Natural killer cell (primary cell): ENCODE data around the gene TMEM125. TPM values are rescaled to one million over a fixed set of nuclear protein-coding genes. Genes with fewer than 3 reads are reported as not detected.

Experiments
- ATAC-seq, 3 donors: fragments of 150-1000 bp in 2 of 3; fragments of 200-7000 bp in 1 of 3; cut with Tn5 transposase; 1 replicate in 1 of 3; 2 replicates in 2 of 3; pipeline ENCODE4 v1.10.0; 2021; ENCODE audit warnings: mild to moderate bottlenecking in 2 of 3, moderate library complexity in 2 of 3
- DNase-seq, 2 donors: peaks; one replicate each; pipeline versions ENCODE4 v3.0.0 to v3.0.0-alpha.2; 2013 to 2021; ENCODE audit warnings: mixed read lengths in 1 of 2
- H3K27ac ChIP-seq: one replicate; pipeline ENCODE4 v1.5.1; 2013; ENCODE audit warnings: mild to moderate bottlenecking, low read length
- H3K27me3 ChIP-seq: one replicate; pipeline ENCODE4 v1.6.1; 2013; ENCODE audit warnings: low read length; ENCODE audit not compliant: control insufficient read depth, insufficient read depth
- H3K36me3 ChIP-seq: one replicate; pipeline ENCODE4 v1.6.1; 2013; ENCODE audit warnings: low read length; ENCODE audit not compliant: control insufficient read depth, insufficient read depth
- H3K4me1 ChIP-seq: one replicate; pipeline ENCODE4 v1.6.1; 2013; ENCODE audit warnings: low read length; ENCODE audit not compliant: control insufficient read depth, insufficient read depth
- H3K4me3 ChIP-seq: one replicate; pipeline ENCODE4 v1.5.1; 2013; ENCODE audit warnings: low read length
- H3K9me3 ChIP-seq: one replicate; pipeline ENCODE4 v1.6.1; 2013; ENCODE audit warnings: low read length; ENCODE audit not compliant: control insufficient read depth, insufficient read depth
- H3K27ac Mint-ChIP-seq, 2 donors: one replicate each; pipeline ENCODE4 v1.8.0; 2022; ENCODE audit warnings: mild to moderate bottlenecking in 2 of 2, mixed read lengths in 2 of 2, moderate library complexity in 1 of 2
- H3K27me3 Mint-ChIP-seq, 2 donors: one replicate each; pipeline ENCODE4 v1.8.0; 2022; ENCODE audit warnings: low read depth in 2 of 2, mixed read lengths in 2 of 2
- H3K36me3 Mint-ChIP-seq: one replicate; pipeline ENCODE4 v1.8.0; 2022; ENCODE audit warnings: mixed read lengths
- H3K4me1 Mint-ChIP-seq, 2 donors: one replicate each; pipeline ENCODE4 v1.8.0; 2022; ENCODE audit warnings: mixed read lengths in 2 of 2
- H3K4me3 Mint-ChIP-seq: one replicate; pipeline ENCODE4 v1.8.0; 2022; ENCODE audit warnings: mild to moderate bottlenecking, moderate library complexity, mixed read lengths
- H3K9me3 Mint-ChIP-seq, 2 donors: one replicate each; pipeline ENCODE4 v1.8.0; 2022; ENCODE audit warnings: mixed read lengths in 2 of 2
- WGBS: methylation state at CpG from one replicate; pipeline ENCODE4 v1.1.7; 2013; ENCODE audit warnings: missing lambda C conversion rate; ENCODE audit not compliant: insufficient coverage; 5-methylcytosine and 5-hydroxymethylcytosine counted together
- intact Hi-C: fragments of 100-400 bp; cut with micrococcal nuclease; formaldehyde crosslinking; loops from one replicate; pipeline ENCODE4 v1.14.2; 2022
- total RNA-seq, 4 donors: library from RNA; stranded (reverse); fragments of 120-200 nt in 1 of 4; gene quantifications; one replicate each; pipeline versions ENCODE4 v1.2.3 to v1.2.4, GENCODE V29; 2013 to 2022
- TF ChIP-seq, protein P1 (sequence below): fragments of 200-600 bp; IDR thresholded peaks from one replicate; pipeline ENCODE4 v1.8.0; 2022; ENCODE audit warnings: antibody characterized with exemption

TMEM125 gene
- total RNA-seq, 3 donors from 2014 or later (not counting 1 experiment from before 2014, with no cell fraction given) = not detected

- H3K9me3 ChIP-seq = peaks cover 2% of the 10 kb centered on the region
- Mint-ChIP-seq H3K27me3 (peaks cover 16 to 21% of the 10 kb centered on the region in 2 donors), H3K4me3 (no peak overlapping the region), H3K36me3 (no peaks in the 10 kb centered on the region), H3K4me1 (no peaks in the 10 kb centered on the region), H3K27ac (no peak overlapping the region), H3K9me3 (no peaks in the 10 kb centered on the region)
- WGBS = 87% methylated on average over 4 of the region's 4 CpGs
- intact Hi-C loops = no loop called here
- no peaks in the 10 kb centered on the region for H3K27me3 ChIP-seq
- DNase-seq = no peak
- no peak overlapping the region for H3K4me3 ChIP-seq
- peak in 1 of 3 donors; percentile 3 for ATAC-seq
- no peaks in the 10 kb centered on the region for H3K4me1 ChIP-seq
- TF ChIP-seq, protein P1, sequence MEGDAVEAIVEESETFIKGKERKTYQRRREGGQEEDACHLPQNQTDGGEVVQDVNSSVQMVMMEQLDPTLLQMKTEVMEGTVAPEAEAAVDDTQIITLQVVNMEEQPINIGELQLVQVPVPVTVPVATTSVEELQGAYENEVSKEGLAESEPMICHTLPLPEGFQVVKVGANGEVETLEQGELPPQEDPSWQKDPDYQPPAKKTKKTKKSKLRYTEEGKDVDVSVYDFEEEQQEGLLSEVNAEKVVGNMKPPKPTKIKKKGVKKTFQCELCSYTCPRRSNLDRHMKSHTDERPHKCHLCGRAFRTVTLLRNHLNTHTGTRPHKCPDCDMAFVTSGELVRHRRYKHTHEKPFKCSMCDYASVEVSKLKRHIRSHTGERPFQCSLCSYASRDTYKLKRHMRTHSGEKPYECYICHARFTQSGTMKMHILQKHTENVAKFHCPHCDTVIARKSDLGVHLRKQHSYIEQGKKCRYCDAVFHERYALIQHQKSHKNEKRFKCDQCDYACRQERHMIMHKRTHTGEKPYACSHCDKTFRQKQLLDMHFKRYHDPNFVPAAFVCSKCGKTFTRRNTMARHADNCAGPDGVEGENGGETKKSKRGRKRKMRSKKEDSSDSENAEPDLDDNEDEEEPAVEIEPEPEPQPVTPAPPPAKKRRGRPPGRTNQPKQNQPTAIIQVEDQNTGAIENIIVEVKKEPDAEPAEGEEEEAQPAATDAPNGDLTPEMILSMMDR = no peak
- H3K27ac ChIP-seq = no peak overlapping the region
- H3K36me3 ChIP-seq = no peaks in the 10 kb centered on the region
These were observed 16.6 kb upstream of the TMEM125 start for GRCh38 chr1:43253173-43253572.

- Mint-ChIP-seq H3K4me3 (no peak overlapping the region), H3K4me1 (no peaks in the 10 kb centered on the region), H3K9me3 (no peaks in the 10 kb centered on the region), H3K36me3 (no peaks in the 10 kb centered on the region), H3K27ac (no peak overlapping the region), H3K27me3 (peaks cover 16 to 21% of the 10 kb centered on the region in 2 donors)
- Histone ChIP-seq H3K9me3 (peaks cover 6% of the 10 kb centered on the region), H3K27ac (no peak overlapping the region), H3K36me3 (no peaks in the 10 kb centered on the region), H3K4me3 (no peak overlapping the region), H3K27me3 (no peaks in the 10 kb centered on the region), H3K4me1 (no peaks in the 10 kb centered on the region)
- DNase-seq = no peak
- intact Hi-C loops = no loop called here
- no peak for ATAC-seq
- WGBS = 91% methylated on average over 8 of the region's 8 CpGs
- TF ChIP-seq, protein P1 = no peak
These were observed 15.9 kb upstream of the TMEM125 start for GRCh38 chr1:43253876-43254275.

DNA sequence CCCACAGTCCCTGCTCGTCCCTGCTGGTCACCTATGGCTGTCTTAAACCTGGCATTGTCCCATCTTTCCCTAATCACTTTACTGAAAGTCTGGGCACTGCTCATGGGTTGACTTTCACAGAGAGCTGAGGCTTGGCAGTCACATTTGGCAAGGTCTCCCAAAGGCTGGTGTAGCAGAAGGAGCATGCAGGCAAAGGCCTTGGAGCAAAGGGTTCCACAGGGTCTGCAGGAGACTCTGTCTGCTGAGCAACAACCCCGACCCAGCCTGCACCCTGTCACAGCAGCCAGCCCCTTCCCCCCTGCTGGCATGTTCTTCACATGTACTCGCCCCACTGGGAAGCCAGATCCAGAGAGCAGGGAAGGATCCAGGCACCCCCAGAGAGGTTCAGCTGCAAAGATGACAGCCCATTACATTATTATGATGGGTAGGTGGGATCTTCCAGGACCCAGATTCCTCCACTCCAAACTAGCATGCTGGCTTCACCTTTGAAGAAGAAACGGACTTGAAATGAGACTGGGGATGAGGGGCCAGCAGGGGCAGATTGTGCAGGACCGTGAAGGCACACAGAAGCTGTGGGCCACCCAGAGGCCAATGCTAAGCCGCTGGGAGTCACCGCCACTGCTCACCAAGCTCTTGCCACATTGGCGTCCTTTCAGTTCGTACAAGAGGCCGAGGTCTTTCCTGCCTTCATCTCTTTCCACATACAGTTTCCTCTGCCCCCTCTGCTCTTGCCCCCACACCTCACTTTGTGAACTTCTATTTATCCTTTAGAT is 14.2 kb upstream of the TMEM125 start:
- WGBS = 73% methylated on average over 10 of the region's 10 CpGs
- Mint-ChIP-seq H3K4me1 (no peaks in the 10 kb centered on the region), H3K27ac (no peak overlapping the region), H3K4me3 (no peak overlapping the region), H3K36me3 (no peaks in the 10 kb centered on the region), H3K27me3 (peaks cover 15 to 16% of the 10 kb centered on the region in 2 donors), H3K9me3 (no peaks in the 10 kb centered on the region)
- H3K27me3 ChIP-seq = no peaks in the 10 kb centered on the region
- H3K27ac ChIP-seq = no peak overlapping the region
- ATAC-seq (no peak), DNase-seq (no peak)
- no peaks in the 10 kb centered on the region for H3K36me3 ChIP-seq
- intact Hi-C loops = no loop called here
- H3K4me3 ChIP-seq = no peak overlapping the region
- no peaks in the 10 kb centered on the region for H3K4me1 ChIP-seq
- H3K9me3 ChIP-seq = peaks cover 6% of the 10 kb centered on the region
- TF ChIP-seq, protein P1 = no peak
